Fibroblast of the conjunctiva (primary cell): ENCODE data around the gene TP53.
A peak's percentile ranks its signal among the peaks of the same experiment; 100 is the strongest.

ENCODE experiments used
- DNase-seq: peaks from one replicate; pipeline ENCODE4 v3.0.0-alpha.2; 2010; ENCODE audit warnings: low read depth

Gene TP53

DNA sequence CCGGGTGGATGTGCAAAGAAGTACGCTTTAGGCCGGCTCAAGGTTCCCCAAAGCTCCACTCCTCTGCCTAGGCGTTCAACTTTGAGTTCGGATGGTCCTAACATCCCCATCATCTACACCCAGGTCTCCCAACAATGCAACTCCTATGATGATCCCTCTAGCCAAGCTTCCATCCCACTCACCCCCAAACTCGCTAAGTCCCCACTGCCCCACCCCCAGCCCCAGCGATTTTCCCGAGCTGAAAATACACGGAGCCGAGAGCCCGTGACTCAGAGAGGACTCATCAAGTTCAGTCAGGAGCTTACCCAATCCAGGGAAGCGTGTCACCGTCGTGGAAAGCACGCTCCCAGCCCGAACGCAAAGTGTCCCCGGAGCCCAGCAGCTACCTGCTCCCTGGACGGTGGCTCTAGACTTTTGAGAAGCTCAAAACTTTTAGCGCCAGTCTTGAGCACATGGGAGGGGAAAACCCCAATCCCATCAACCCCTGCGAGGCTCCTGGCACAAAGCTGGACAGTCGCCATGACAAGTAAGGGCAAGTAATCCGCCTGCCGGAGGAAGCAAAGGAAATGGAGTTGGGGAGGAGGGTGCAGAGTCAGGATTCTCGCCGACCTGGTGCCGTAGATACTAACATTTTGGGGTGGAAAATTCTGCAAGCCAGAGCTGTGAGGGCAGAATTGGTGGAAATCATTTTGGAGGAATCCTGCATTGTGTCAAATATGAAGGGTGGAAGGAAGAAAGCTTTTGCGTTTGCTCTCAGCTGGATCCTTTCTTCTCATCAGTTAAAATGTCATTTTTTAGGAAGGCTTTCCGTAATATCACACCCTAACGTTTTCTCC, at the start of gene TP53:
TSS of gene TP53 (minus strand) at position 419 of the 836 bp plus-strand sequence. CDS start 10,896 bp downstream, outside the sequence.
- DNase-seq, result peak; percentile 91

GRCh38 chr17:7732981-7733539, 45.8 kb upstream of the TP53 start:
- no peak for DNase-seq

DNA sequence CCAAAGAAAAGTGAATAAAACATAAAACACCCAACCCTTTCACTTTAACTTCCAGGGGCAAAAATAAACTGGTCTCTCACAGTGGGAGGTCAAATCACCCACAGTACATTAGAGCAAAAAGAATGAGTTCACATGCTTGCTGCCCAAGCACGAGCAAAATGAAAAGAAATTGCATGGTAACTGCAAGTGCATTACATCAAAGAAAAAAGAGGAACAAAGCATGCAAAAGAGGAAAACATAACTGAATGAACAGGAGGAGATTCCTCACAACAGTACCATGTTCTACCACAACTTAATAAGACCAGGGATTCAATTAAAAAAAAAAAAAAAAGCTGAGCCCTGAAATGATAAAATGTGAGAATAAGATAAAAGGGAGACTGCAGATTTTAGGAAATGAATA, 42.5 kb upstream of the TP53 start:
- no peak for DNase-seq

DNA sequence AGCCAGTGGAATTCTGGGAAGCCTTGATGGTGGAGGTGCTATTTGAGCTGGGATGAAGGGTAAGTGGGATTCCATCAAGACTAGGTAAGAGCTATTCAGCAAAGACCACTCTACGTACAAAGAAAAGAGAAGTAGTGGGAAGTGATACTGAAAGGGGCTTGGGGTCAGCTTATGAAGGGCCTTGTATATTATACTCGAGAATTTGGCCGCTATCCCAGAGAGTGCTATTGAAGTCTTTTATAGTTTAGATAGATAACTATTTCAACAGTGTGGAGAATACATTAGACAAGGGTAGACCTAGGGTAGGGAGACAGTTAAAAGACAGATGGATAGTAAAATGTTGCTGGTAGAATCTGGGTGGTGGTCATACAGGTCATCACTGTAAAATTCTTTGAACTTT, 40.6 kb upstream of the TP53 start:
- no peak for DNase-seq

DNA sequence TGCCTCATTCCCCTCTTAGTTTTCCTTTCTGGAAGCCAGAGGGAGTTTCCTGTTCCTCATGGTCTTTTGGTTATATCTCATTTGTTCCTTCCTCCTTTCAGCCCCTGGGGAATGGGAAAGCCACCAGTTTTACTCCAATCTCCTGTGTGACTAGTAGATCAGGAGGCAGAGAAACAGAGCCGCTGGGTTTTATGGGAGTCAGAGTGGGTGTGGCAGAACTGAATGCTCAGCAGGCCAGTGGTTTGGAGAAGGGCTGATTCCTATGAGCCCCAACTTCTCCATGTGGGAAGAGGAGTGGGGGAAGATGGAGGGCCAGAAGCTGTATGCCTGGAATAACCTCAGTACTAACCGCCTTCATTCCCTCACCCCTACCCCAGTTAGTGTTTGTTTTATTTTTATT, 34.3 kb upstream of the TP53 start:
- no peak for DNase-seq

DNA sequence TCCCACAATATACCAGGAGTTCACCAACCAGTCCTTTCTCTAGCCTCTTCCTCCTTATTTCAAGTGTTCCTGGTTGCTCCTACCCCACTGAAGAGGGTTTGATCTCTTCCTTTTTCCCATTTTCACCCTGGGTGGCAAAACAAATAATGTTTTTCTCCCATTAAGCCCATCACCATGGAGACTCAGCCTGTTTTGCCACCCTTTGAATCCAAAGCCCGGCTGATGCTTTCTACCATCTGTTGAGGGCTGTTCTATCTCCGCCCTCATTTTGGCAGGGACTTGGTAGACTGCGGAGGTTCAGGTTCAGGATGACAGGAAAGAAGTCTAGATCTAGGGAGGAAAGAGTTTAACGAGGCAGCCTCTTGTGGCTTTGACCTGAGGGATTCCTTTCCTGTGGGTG, 32.8 kb upstream of the TP53 start:
- no peak for DNase-seq

DNA sequence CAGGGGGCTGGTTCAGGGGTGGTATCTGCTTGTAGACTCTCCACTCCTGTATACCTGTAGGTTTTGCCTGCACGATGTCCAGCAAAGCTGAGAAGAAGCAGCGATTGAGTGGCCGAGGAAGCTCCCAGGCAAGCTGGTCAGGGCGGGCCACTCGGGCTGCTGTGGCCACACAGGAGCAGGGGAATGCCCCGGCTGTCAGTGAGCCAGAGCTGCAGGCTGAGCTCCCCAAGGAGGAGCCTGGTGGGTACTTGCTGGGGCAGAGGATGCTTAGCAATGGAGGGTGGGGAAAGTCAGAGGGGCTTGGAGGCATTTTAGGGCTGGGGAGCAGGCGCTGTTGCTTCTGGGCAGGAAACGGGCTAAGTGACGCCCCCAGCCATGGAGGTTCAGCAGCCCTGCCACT, 32.4 kb upstream of the TP53 start:
- DNase-seq, result no peak

GRCh38 chr17:7717756-7718350, 30.6 kb upstream of the TP53 start:
- no peak for DNase-seq

GRCh38 chr17:7716901-7717755, 29.8 kb upstream of the TP53 start, which contains the start of gene DNAH2:
Gene DNAH2, plus strand, starts transcription at chr17:7717744. Its CDS starts 1,991 bp downstream, at chr17:7719735.
- DNase-seq, result peak; percentile 76

- no peak for DNase-seq
These were observed 28.9 kb upstream of the TP53 start for GRCh38 chr17:7715936-7716886.

DNA sequence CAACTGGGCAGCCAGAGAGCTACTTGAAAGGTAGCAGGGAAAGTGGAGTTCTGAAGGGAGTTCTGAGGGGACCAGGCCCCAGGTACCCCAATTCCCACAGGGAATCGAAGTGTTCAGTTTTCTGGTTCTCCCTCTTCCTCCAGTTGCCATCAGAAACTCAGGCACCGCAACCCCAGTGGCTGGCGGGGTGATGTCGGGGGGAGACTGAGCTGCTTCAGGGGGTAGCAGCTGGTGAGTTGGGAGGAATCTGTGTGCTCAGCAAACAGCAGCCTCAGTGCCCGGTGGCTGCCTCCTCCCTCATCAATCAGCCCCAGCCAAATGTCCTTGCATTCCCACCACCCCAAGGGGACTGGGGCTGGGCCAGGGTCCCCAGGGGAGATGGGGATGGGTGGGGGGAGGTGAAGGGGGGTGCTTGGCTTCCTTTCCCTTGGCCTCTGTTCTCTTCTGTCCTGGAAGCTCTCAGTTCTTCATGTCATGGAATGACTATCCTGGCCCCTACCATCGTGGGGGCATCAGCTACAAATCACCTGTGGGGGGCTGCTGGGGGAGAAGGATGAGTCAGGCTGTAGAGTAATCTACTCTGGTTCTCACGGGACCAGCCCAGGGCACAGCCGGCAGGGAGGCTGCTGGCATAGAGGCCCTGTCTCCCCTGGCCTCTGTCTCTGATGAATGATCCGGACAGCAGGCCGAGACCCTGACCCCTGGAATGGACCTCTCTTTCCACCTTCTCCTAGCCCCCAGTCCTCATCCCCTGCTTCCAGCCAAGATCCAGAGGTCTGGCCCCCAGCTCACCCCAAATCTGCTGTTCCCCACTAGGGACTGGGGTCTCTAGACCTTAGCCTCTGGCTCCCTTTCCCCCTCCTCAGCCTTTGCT, 27.7 kb upstream of the TP53 start:
- no peak for DNase-seq

DNA sequence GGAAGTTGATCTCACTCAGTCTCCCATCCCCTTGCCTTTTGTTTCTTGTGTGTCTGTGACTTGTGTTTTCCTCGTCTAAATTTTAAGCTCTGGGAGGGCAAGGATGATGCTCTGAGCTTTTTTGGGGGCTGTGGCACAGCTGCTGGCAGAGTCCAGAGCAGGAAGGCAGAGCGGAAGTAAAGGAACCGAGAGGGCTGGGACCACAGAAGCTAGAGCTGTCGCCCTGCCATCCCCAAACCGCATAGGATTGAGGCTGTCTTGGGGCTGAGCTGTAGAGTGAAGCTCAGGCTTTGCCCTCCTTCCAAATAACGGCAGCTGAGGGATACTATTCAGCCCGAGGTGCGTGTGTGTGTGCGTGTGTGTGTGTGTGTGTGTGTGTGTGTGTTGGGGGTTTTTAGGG, 26.5 kb upstream of the TP53 start:
- no peak for DNase-seq

GRCh38 chr17:7712111-7712771, 25.0 kb upstream of the TP53 start:
- DNase-seq, result no peak

GRCh38 chr17:7711051-7711755, 23.9 kb upstream of the TP53 start:
- DNase-seq, result no peak

- no peak for DNase-seq
These were observed 23.0 kb upstream of the TP53 start for GRCh38 chr17:7710301-7710700.

DNA sequence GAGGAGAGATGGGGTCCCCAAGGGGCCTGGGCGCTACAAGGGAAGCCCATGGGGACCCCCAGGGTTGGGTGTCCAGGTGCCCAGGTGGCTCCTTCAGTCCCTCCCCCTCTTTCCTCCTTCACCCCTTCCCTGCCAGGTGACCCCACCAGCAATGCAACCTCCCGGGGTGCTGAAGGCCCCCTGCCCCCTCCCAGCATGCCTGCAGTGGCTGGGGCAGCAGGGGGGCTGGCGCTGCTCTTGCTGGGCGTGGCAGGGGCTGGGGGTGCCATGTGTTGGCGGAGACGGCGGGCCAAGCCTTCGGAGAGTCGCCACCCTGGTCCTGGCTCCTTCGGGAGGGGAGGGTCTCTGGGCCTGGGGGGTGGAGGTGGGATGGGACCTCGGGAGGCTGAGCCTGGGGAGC, 21.7 kb upstream of the TP53 start:
- no peak for DNase-seq

DNA sequence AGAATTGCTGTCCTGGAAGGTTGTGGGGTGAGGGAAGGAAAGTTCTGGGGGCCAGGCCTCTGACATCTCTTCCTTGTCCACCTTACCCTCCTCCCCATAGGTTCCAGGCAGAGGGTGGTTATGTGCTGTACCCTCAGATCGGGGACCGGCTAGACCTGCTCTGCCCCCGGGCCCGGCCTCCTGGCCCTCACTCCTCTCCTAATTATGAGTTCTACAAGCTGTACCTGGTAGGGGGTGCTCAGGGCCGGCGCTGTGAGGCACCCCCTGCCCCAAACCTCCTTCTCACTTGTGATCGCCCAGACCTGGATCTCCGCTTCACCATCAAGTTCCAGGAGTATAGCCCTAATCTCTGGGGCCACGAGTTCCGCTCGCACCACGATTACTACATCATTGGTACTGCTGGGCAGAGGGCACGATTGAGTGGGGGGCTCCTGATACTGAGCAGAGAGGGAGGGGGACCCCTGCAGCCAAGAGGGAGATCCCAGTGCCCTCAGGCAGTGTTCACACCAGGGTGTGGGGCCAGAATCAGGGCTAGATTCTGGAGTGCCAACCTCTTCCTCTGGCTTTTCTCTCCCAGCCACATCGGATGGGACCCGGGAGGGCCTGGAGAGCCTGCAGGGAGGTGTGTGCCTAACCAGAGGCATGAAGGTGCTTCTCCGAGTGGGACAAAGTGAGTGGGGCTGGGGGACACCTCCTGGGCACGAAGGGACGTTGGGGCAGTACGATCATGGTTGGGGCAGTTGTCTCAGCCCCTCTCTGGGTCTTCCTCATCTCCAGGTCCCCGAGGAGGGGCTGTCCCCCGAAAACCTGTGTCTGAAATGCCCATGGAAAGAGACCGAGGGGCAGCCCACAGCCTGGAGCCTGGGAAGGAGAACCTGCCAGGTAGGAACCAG, 20.8 kb upstream of the TP53 start:
- no peak for DNase-seq

GRCh38 chr17:7707446-7707845, 20.2 kb upstream of the TP53 start:
- DNase-seq, result no peak
